ENCODE results near the gene CEMIP. TPM values are rescaled to one million over a fixed set of nuclear protein-coding genes. Genes with fewer than 3 reads are reported as not detected.

CEMIP gene
- total and polyA plus RNA-seq, 2 of the 13 experiments (the other 11 are each of a cell fraction or from before 2014, with no cell fraction given), result 4.3 to 28.5 TPM

GRCh38 chr15:80856809-80857377 is 77.7 kb downstream of the CEMIP start (continued):
- TF ChIP-seq RAD21 (CRISPR knock-in tag; IDR thresholded peaks at IDR 0.05) (0 out of 2 replicates have a peak, but pooled peaks have one; percentile 17), SKI (IDR thresholded peaks at IDR 0.05; ENCODE audit: partially characterized antibody) (peak; percentile 60), ZSCAN20 (CRISPR knock-in tag; IDR thresholded peaks at IDR 0.05; ENCODE audit: borderline replicate concordance) (no peak), HOXA7 (CRISPR knock-in tag; IDR thresholded peaks at IDR 0.05) (no peak), GLMP (CRISPR knock-in tag; IDR thresholded peaks at IDR 0.05; ENCODE audit: borderline replicate concordance) (no peak), ZNF569 (CRISPR knock-in tag; IDR thresholded peaks at IDR 0.05; ENCODE audit: borderline replicate concordance) (no peak), RXRB (CRISPR knock-in tag; IDR thresholded peaks at IDR 0.05; ENCODE audit: borderline replicate concordance) (peak; percentile 90), ELF3 (CRISPR knock-in tag; IDR thresholded peaks at IDR 0.05) (peak; percentile 87), HOXA3 (CRISPR knock-in tag; IDR thresholded peaks at IDR 0.05) (peak; percentile 53; the same call in 1 of the 2 replicates), BHLHE40 (IDR thresholded peaks at IDR 0.05; ENCODE audit: low read length) (peak; percentile 16; the same call in 1 of the 2 replicates), NFIC (IDR thresholded peaks at IDR 0.05; ENCODE audit: low read length) (peak; percentile 54; the same call in 1 of the 2 replicates), ZFP82 (CRISPR knock-in tag; IDR thresholded peaks at IDR 0.05; ENCODE audit: borderline replicate concordance) (no peak), LBX2 (CRISPR knock-in tag; IDR thresholded peaks at IDR 0.05; ENCODE audit: borderline replicate concordance) (no peak), EZH2 (conservative IDR thresholded peaks at IDR 0.05; ENCODE audit: low read depth, low read length) (no peak), MIER3 (CRISPR knock-in tag; IDR thresholded peaks at IDR 0.05; ENCODE audit: borderline replicate concordance) (peak; percentile 36; the same call in 1 of the 2 replicates), THAP8 (CRISPR knock-in tag; IDR thresholded peaks at IDR 0.05; ENCODE audit: borderline replicate concordance) (no peak)
- TF ChIP-seq, protein P1, sequence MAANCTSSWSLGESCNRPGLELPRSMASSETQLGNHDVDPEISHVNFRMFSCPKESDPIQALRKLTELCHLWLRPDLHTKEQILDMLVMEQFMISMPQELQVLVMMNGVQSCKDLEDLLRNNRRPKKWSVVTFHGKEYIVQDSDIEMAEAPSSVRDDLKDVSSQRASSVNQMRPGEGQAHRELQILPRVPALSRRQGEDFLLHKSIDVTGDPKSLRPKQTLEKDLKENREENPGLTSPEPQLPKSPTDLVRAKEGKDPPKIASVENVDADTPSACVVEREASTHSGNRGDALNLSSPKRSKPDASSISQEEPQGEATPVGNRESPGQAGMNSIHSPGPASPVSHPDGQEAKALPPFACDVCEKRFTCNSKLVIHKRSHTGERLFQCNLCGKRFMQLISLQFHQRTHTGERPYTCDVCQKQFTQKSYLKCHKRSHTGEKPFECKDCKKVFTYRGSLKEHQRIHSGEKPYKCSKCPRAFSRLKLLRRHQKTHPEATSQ (CRISPR knock-in tag; IDR thresholded peaks at IDR 0.05; ENCODE audit: borderline replicate concordance), result 0 out of 2 replicates have a peak, but pooled peaks have one; percentile 33
- TF ChIP-seq, protein P2, sequence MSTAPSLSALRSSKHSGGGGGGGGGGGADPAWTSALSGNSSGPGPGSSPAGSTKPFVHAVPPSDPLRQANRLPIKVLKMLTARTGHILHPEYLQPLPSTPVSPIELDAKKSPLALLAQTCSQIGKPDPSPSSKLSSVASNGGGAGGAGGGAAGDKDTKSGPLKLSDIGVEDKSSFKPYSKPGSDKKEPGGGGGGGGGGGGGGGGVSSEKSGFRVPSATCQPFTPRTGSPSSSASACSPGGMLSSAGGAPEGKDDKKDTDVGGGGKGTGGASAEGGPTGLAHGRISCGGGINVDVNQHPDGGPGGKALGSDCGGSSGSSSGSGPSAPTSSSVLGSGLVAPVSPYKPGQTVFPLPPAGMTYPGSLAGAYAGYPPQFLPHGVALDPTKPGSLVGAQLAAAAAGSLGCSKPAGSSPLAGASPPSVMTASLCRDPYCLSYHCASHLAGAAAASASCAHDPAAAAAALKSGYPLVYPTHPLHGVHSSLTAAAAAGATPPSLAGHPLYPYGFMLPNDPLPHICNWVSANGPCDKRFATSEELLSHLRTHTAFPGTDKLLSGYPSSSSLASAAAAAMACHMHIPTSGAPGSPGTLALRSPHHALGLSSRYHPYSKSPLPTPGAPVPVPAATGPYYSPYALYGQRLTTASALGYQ (CRISPR knock-in tag; IDR thresholded peaks at IDR 0.05), result peak; percentile 82; the same call in 1 of the 2 replicates
- TF ChIP-seq, protein P3, sequence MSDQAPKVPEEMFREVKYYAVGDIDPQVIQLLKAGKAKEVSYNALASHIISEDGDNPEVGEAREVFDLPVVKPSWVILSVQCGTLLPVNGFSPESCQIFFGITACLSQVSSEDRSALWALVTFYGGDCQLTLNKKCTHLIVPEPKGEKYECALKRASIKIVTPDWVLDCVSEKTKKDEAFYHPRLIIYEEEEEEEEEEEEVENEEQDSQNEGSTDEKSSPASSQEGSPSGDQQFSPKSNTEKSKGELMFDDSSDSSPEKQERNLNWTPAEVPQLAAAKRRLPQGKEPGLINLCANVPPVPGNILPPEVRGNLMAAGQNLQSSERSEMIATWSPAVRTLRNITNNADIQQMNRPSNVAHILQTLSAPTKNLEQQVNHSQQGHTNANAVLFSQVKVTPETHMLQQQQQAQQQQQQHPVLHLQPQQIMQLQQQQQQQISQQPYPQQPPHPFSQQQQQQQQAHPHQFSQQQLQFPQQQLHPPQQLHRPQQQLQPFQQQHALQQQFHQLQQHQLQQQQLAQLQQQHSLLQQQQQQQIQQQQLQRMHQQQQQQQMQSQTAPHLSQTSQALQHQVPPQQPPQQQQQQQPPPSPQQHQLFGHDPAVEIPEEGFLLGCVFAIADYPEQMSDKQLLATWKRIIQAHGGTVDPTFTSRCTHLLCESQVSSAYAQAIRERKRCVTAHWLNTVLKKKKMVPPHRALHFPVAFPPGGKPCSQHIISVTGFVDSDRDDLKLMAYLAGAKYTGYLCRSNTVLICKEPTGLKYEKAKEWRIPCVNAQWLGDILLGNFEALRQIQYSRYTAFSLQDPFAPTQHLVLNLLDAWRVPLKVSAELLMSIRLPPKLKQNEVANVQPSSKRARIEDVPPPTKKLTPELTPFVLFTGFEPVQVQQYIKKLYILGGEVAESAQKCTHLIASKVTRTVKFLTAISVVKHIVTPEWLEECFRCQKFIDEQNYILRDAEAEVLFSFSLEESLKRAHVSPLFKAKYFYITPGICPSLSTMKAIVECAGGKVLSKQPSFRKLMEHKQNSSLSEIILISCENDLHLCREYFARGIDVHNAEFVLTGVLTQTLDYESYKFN (CRISPR knock-in tag; conservative IDR thresholded peaks at IDR 0.05), result peak; percentile 91
